ENCODE data around the gene ARF1.

- no peak for TF ChIP-seq CTCF (IDR thresholded peaks at IDR 0.05)
- no peak for TF ChIP-seq POLR2A (IDR thresholded peaks at IDR 0.05)
- no peak for TF ChIP-seq POLR2AphosphoS5 (IDR thresholded peaks at IDR 0.05)
Observed at GRCh38 chr1:228034954-228035837, 47.3 kb upstream of the ARF1 start.
